Measurements from ENCODE around the gene TBRG4.

DNA sequence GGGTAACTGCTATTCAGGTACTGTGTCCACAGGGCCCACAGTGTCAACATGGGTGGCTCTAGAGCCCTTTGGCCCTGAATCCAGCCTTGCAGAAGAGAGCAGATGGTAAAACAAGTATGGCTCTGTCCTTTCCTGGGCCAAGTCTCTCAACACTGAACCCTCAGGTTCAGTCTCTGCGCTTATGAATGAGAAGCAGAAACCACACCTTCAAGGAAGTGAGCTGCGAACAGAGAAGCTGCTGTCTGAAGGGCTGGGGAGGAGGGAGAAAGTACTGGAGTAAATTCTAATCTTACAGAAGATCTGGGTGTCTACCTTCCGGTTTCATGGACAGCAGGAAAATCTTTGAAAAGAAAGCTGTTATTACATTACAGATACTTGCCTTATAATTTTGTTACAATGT lies 4.1 kb downstream of the TBRG4 start:
- TF ChIP-seq CTCF (IDR thresholded peaks at IDR 0.05) (no peak), POLR2A (IDR thresholded peaks at IDR 0.05) (no peak)

Data from ovary (tissue), 3 donors.